Esophagus muscularis mucosa (tissue), 4 donors: ENCODE results near the gene ID3. TPM values are rescaled to one million over a fixed set of nuclear protein-coding genes. Genes with fewer than 3 reads are reported as not detected.
A peak's percentile ranks its signal among the peaks of the same experiment; 100 is the strongest.

Experiments used
- DNase-seq: peaks from one replicate; pipeline ENCODE4 v3.0.0-alpha.2; 2017; ENCODE audit errors: extremely low spot score
- H3K27ac ChIP-seq, 4 donors: fragments of 200-600 bp; sonication (generic); replicated peaks in 1 of 4; 1 replicate in 3 of 4; 2 replicates in 1 of 4; pipeline ENCODE4 v1.5.1; 2016 to 2019; ENCODE audit warnings: mild to moderate bottlenecking in 1 of 4
- H3K27me3 ChIP-seq, 4 donors: fragments of 200-600 bp; sonication (generic); one replicate each; pipeline versions ENCODE4 v1.5.1 to v1.6.0; 2016 to 2019
- H3K36me3 ChIP-seq, 4 donors: fragments of 200-600 bp; sonication (generic); one replicate each; pipeline ENCODE4 v1.5.1; 2016 to 2019
- H3K4me1 ChIP-seq, 4 donors: fragments of 200-600 bp; sonication (generic); one replicate each; pipeline ENCODE4 v1.5.1; 2016 to 2019
- H3K4me3 ChIP-seq, 4 donors: fragments of 200-600 bp; sonication (generic); 1 replicate in 2 of 4; 2 replicates in 2 of 4; pipeline ENCODE4 v1.5.1; 2016 to 2019; ENCODE audit warnings: mild to moderate bottlenecking in 4 of 4, moderate library complexity in 1 of 4
- H3K9me3 ChIP-seq, 4 donors: fragments of 200-600 bp; sonication (generic); 1 replicate in 3 of 4; 2 replicates in 1 of 4; pipeline ENCODE4 v1.5.1; 2016 to 2019
- CTCF ChIP-seq, 3 experiments: fragments of 200-600 bp in 2 of 3; fragments of 450-650 bp in 1 of 3; sonication (generic) in 2 of 3; IDR thresholded peaks; one replicate each; pipeline ENCODE4 v1.5.1; 2017 to 2019; ENCODE audit warnings: antibody characterized with exemption in 3 of 3, mild to moderate bottlenecking in 2 of 3, moderate library complexity in 1 of 3
- EP300 ChIP-seq: sonication (generic); formaldehyde crosslinking; IDR thresholded peaks from one replicate; pipeline ENCODE4 v1.6.1; 2017; ENCODE audit warnings: antibody characterized with exemption
- POLR2A ChIP-seq: fragments of 450-650 bp; IDR thresholded peaks from one replicate; pipeline ENCODE4 v1.6.1; 2017; ENCODE audit warnings: antibody characterized with exemption, moderate library complexity, mild to moderate bottlenecking, low read depth
- POLR2AphosphoS5 ChIP-seq, 2 donors: sonication (generic); formaldehyde crosslinking; IDR thresholded peaks; one replicate each; pipeline ENCODE4 v1.6.1; 2017; ENCODE audit warnings: antibody characterized with exemption in 2 of 2
- WGBS: methylation state at CpG from one replicate; pipeline ENCODE4 v1.1.5; 2018; 5-methylcytosine and 5-hydroxymethylcytosine counted together
- intact Hi-C: fragments of 100-400 bp; cut with DNase I; formaldehyde crosslinking; loops from one replicate; pipeline ENCODE4 v1.15.1; 2023
- total RNA-seq, 4 donors: library from RNA; depleted of rRNA; stranded (reverse); fragments of >200 nt; gene quantifications; one replicate each; pipeline versions ENCODE4 v1.1.0 to v1.2.1, GENCODE V29; 2016

Gene ID3
- total RNA-seq, 4 donors from 2014 or later = 75.2 to 352 (median 274) TPM

GRCh38 chr1:23558140-23558871, 995 bp downstream of the ID3 start:
- no peaks in the 10 kb centered on the region for H3K9me3 ChIP-seq
- WGBS = 9% methylated on average over 10 of the region's 34 CpGs
- no peak for TF ChIP-seq EP300
- TF ChIP-seq POLR2AphosphoS5 (IDR thresholded peaks at IDR 0.05) = peak in 1 of 2 donors; percentile 56
- H3K4me1 ChIP-seq = peaks cover 53 to 89% (median 79%) of the 10 kb centered on the region in 4 donors
- intact Hi-C loops = no loop called here
- no peaks in the 10 kb centered on the region for H3K27me3 ChIP-seq
- peaks cover 0 to 26% (median 2%) of the 10 kb centered on the region in 4 donors for H3K36me3 ChIP-seq
- peak overlapping the region; percentile 94 to 97 (median 96) for H3K27ac ChIP-seq
- peak overlapping the region; percentile 81 to 91 (median 87) for H3K4me3 ChIP-seq
- no peak for DNase-seq

- peaks cover 0 to 26% (median 2%) of the 10 kb centered on the region in 4 donors for H3K36me3 ChIP-seq
- peak overlapping the region; percentile 81 to 91 (median 87) for H3K4me3 ChIP-seq
- H3K27ac ChIP-seq = peak overlapping the region; percentile 94 to 97 (median 96)
- DNase-seq = no peak
- WGBS = 47% methylated on average over 8 of the region's 8 CpGs
- intact Hi-C loops = no loop called here
- no peaks in the 10 kb centered on the region for H3K27me3 ChIP-seq
- H3K4me1 ChIP-seq = peaks cover 55 to 87% (median 75%) of the 10 kb centered on the region in 4 donors
- H3K9me3 ChIP-seq = no peaks in the 10 kb centered on the region
- TF ChIP-seq POLR2AphosphoS5 (IDR thresholded peaks at IDR 0.05) = no peak
Measured at GRCh38 chr1:23557471-23558124, 1.7 kb downstream of the ID3 start.

GRCh38 chr1:23556635-23557470, 2.4 kb downstream of the ID3 start:
- intact Hi-C loops = no loop called here
- H3K27ac ChIP-seq = peak overlapping the region; percentile 94 to 97 (median 96)
- no peak for TF ChIP-seq CTCF (IDR thresholded peaks at IDR 0.05)
- TF ChIP-seq POLR2A = no peak
- TF ChIP-seq POLR2AphosphoS5 (IDR thresholded peaks at IDR 0.05) = no peak
- no peak for TF ChIP-seq EP300
- peaks cover 0 to 26% (median 2%) of the 10 kb centered on the region in 4 donors for H3K36me3 ChIP-seq
- peak overlapping the region; percentile 81 to 91 (median 87) for H3K4me3 ChIP-seq
- no peak for DNase-seq
- H3K9me3 ChIP-seq = no peaks in the 10 kb centered on the region
- H3K27me3 ChIP-seq = no peaks in the 10 kb centered on the region
- WGBS = 68% methylated on average over 4 of the region's 4 CpGs
- H3K4me1 ChIP-seq = peaks cover 54 to 82% (median 68%) of the 10 kb centered on the region in 4 donors

- Histone ChIP-seq H3K27ac (peak overlapping the region; percentile 94 to 97 (median 96)), H3K4me1 (peaks cover 47 to 82% (median 61%) of the 10 kb centered on the region in 4 donors), H3K27me3 (no peaks in the 10 kb centered on the region), H3K4me3 (peak overlapping the region; percentile 81 to 91 (median 87)), H3K36me3 (peaks cover 0 to 26% (median 2%) of the 10 kb centered on the region in 4 donors), H3K9me3 (no peaks in the 10 kb centered on the region)
- DNase-seq = no peak
- intact Hi-C loops = no loop called here
- no peak for TF ChIP-seq POLR2A
- TF ChIP-seq POLR2AphosphoS5 (IDR thresholded peaks at IDR 0.05) = peak in 1 of 2 donors; percentile 46
- TF ChIP-seq EP300 = no peak
- WGBS = 45% methylated on average over 9 of the region's 9 CpGs
Measured at GRCh38 chr1:23555986-23556634, 3.2 kb downstream of the ID3 start.

GRCh38 chr1:23555270-23555985, 3.9 kb downstream of the ID3 start:
- Histone ChIP-seq H3K4me1 (peaks cover 40 to 82% (median 54%) of the 10 kb centered on the region in 4 donors), H3K27ac (peak overlapping the region; percentile 94 to 97 (median 96)), H3K9me3 (no peaks in the 10 kb centered on the region), H3K4me3 (peak overlapping the region; percentile 81 to 91 (median 87)), H3K27me3 (no peaks in the 10 kb centered on the region), H3K36me3 (peaks cover 0 to 26% (median 2%) of the 10 kb centered on the region in 4 donors)
- TF ChIP-seq CTCF (IDR thresholded peaks at IDR 0.05) (no peak), POLR2AphosphoS5 (IDR thresholded peaks at IDR 0.05) (peak in 1 of 2 donors; percentile 8)
- DNase-seq = no peak
- intact Hi-C loops = no loop called here
- WGBS = 10% methylated on average over 15 of the region's 15 CpGs
